Measurements from ENCODE around the gene GATAD2A.

DNA sequence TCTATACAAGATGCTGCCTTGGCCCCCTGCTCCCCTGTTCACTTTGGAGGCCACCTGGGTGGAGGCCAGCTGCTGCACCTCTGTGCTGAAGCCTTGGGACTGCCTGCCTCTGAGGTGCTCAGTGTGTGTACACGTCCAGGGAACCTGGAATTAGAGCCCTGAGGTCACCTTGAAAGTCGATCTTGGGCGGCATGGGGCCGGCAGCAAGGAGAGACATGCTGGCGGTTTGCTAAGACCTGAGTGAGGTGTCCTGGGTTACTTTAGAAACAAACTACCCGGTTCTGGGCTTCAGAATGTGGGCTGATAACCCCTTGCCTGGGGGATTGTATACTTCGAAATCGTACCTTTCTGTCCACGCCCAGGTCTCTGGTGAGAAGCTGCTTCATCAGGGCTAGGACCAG is 84.3 kb downstream of the GATAD2A start:
- TF ChIP-seq, protein P1, sequence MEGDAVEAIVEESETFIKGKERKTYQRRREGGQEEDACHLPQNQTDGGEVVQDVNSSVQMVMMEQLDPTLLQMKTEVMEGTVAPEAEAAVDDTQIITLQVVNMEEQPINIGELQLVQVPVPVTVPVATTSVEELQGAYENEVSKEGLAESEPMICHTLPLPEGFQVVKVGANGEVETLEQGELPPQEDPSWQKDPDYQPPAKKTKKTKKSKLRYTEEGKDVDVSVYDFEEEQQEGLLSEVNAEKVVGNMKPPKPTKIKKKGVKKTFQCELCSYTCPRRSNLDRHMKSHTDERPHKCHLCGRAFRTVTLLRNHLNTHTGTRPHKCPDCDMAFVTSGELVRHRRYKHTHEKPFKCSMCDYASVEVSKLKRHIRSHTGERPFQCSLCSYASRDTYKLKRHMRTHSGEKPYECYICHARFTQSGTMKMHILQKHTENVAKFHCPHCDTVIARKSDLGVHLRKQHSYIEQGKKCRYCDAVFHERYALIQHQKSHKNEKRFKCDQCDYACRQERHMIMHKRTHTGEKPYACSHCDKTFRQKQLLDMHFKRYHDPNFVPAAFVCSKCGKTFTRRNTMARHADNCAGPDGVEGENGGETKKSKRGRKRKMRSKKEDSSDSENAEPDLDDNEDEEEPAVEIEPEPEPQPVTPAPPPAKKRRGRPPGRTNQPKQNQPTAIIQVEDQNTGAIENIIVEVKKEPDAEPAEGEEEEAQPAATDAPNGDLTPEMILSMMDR (IDR thresholded peaks at IDR 0.05): no peak
- TF ChIP-seq POLR2A (IDR thresholded peaks at IDR 0.05) (no peak), POLR2AphosphoS5 (IDR thresholded peaks at IDR 0.05) (no peak), EP300 (IDR thresholded peaks at IDR 0.05) (no peak)

Data from stomach (tissue), 4 donors.